ENCODE data around the gene UGT1A6.
"Not testable (repeated sequence)": the region's sequence is repeated elsewhere in the genome, so short reads cannot be mapped to it uniquely, and the experiment has no call there.

The UGT1A6 gene

DNA sequence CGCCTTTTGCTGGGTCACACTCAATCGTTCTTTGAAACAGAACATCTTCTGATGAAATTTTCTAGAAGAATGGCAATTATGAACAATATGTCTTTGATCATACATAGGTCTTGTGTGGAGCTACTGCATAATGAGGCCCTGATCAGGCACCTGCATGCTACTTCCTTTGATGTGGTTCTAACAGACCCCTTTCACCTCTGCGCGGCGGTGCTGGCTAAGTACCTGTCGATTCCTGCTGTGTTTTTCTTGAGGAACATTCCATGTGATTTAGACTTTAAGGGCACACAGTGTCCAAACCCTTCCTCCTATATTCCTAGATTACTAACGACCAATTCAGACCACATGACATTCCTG is 20.5 kb downstream of the UGT1A6 start:
- no peak overlapping the region for H3K4me3 ChIP-seq (ENCODE audit: control insufficient read depth, low read depth, low read length)
- TF ChIP-seq, protein P1, sequence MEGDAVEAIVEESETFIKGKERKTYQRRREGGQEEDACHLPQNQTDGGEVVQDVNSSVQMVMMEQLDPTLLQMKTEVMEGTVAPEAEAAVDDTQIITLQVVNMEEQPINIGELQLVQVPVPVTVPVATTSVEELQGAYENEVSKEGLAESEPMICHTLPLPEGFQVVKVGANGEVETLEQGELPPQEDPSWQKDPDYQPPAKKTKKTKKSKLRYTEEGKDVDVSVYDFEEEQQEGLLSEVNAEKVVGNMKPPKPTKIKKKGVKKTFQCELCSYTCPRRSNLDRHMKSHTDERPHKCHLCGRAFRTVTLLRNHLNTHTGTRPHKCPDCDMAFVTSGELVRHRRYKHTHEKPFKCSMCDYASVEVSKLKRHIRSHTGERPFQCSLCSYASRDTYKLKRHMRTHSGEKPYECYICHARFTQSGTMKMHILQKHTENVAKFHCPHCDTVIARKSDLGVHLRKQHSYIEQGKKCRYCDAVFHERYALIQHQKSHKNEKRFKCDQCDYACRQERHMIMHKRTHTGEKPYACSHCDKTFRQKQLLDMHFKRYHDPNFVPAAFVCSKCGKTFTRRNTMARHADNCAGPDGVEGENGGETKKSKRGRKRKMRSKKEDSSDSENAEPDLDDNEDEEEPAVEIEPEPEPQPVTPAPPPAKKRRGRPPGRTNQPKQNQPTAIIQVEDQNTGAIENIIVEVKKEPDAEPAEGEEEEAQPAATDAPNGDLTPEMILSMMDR (conservative IDR thresholded peaks at IDR 0.05; ENCODE audit: control insufficient read depth, insufficient read depth, low read depth, low read length), result no peak

DNA sequence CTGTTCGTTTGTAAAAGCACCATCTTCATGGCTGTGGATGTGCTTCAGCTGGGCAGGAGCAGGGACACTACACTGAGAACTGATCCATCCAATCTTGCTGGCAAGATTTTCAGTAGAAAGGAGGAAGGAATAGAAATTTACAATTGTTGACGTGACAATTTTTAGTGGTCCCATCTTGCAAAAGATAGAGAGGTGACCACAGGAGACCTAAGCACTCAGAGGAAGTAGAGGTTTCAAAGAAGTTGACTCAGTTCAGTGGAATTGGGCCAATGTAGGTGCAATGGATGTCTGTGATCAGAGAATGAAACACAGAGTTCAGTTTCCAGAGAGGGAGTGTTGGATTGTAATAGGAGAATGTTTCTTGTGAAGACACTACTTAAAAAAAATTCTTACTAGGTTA is 21.4 kb downstream of the UGT1A6 start:
- DNase-seq (ENCODE audit: low read depth), result no peak
- H3K4me3 ChIP-seq (ENCODE audit: control insufficient read depth, low read depth, low read length), result no peak overlapping the region
- TF ChIP-seq, protein P1 (conservative IDR thresholded peaks at IDR 0.05; ENCODE audit: control insufficient read depth, insufficient read depth, low read depth, low read length), result no peak

More for the DNA sequence above, 20.5 kb downstream of the UGT1A6 start:
- DNase-seq (ENCODE audit: low read depth), result no peak

DNA sequence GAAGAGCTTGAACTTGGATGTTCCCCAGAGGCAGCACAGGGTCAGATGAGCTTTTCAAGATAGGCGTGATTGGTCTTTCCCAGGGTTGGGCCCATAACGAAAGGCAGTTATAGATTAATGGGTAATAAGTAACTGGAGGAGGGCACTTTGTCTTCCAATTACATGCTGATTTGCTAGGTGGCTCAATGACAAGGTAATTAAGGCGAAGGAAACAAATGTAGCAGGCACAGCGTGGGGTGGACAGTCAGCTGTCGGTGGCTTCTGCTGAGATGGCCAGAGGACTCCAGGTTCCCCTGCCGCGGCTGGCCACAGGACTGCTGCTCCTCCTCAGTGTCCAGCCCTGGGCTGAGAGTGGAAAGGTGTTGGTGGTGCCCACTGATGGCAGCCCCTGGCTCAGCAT is 25.9 kb downstream of the UGT1A6 start, which contains the start of gene UGT1A4:
Gene UGT1A4 (plus strand): TSS at position 185 of the 400 bp plus-strand sequence. CDS start 85 bp downstream, at position 270.
- TF ChIP-seq, protein P1 (conservative IDR thresholded peaks at IDR 0.05; ENCODE audit: control insufficient read depth, insufficient read depth, low read depth, low read length), result no peak
- no peak within 1 kb of the TSS for H3K4me3 ChIP-seq (ENCODE audit: control insufficient read depth, low read depth, low read length)
- DNase-seq (ENCODE audit: low read depth), result no peak

DNA sequence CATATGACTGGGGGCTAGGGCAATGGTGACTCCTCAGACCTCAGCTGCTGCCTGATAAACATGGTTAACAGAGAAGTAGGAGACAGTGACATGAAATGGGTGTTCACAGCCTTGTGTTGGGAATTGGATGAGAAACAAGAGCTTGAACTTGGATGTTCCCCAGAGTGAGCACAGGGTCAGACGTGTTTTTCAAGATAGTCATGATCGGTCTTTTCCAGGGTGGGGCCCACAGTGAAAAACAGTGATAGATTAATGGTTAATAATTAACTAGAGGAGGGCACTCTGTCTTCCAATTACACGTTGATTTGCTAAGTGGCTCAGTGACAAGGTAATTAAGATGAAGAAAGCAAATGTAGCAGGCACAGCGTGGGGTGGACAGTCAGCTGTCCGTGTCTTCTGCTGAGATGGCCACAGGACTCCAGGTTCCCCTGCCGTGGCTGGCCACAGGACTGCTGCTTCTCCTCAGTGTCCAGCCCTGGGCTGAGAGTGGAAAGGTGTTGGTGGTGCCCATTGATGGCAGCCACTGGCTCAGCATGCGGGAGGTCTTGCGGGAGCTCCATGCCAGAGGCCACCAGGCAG is 36.1 kb downstream of the UGT1A6 start, which contains the start of gene UGT1A3:
Gene UGT1A3 (plus strand): TSS at position 320 of the 579 bp plus-strand sequence. CDS start 85 bp downstream, at position 405.
- TF ChIP-seq, protein P1 (conservative IDR thresholded peaks at IDR 0.05; ENCODE audit: control insufficient read depth, insufficient read depth, low read depth, low read length), result no peak
- no peak within 1 kb of the TSS for H3K4me3 ChIP-seq (ENCODE audit: control insufficient read depth, low read depth, low read length)
- DNase-seq (ENCODE audit: low read depth), result no peak

DNA sequence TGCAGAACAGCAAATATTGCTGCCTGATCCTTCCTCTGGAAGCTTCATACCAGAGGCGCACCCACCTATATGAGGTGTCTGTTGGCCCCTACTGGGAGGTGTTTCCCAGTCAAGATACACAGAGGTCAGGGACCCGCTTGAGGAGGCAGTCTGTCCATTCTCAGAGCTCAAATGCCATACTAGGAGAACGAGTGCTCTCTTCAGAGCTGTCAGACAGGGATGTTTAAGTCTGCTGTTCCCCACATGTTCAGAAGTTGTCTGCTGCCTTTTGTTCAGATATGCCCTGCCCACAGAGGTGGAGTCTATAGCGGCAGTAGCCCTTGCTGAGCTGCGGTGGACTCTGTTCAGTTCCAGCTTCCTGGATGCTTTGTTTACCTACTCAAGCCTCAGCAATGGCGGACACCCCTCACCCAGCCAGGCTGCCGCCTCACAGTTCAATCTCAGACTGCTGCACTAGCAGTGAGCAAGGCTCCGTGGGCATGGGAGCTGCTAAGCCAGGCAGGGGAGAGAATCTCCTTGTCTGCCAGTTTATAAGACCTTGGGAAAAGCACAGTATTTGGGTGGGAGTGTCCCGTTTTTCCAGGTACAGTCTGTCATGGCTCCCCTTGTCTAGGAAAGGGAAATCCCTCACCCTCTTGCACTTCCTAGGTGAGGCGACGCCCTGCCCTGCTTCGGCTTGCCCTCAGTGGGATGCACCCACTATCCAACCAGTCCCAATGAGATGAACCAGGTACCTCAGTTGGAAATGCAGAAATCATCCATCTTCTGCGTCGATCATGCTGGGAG is 44.4 kb downstream of the UGT1A6 start:
- DNase-seq (ENCODE audit: low read depth); H3K4me3 ChIP-seq (ENCODE audit: control insufficient read depth, low read depth, low read length): not testable (repeated sequence)

DNA sequence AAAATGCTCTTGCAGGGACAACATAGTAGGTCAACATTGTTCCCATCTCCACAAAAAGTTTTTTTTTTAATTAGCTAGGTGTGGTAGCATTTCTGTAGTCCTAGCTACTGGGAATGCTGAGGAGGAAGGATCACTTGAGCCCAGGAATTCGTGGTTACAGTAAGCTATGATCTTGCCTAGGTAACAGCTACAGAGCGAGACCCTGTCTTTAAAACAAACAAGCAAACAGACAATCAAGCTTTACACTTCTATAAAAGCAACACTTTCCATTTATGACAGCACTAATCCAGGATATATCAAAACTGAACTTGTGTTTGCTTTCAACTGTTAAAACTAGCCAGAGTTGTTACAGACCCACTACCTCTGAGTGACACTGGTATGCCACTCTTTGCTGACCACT is 48.2 kb downstream of the UGT1A6 start:
- TF ChIP-seq, protein P1 (conservative IDR thresholded peaks at IDR 0.05; ENCODE audit: control insufficient read depth, insufficient read depth, low read depth, low read length), result no peak
- no peak for DNase-seq (ENCODE audit: low read depth)
- no peak overlapping the region for H3K4me3 ChIP-seq (ENCODE audit: control insufficient read depth, low read depth, low read length)
